GM19099 (cell line): ENCODE results near the gene TMEM259.

Source experiments
- POLR2A ChIP-seq: IDR thresholded peaks from 3 replicates; pipeline ENCODE4 v1.6.1; 2011; ENCODE audit warnings: low read depth; ENCODE audit not compliant: insufficient read length; ENCODE audit errors: extremely low read depth

Gene TMEM259

DNA sequence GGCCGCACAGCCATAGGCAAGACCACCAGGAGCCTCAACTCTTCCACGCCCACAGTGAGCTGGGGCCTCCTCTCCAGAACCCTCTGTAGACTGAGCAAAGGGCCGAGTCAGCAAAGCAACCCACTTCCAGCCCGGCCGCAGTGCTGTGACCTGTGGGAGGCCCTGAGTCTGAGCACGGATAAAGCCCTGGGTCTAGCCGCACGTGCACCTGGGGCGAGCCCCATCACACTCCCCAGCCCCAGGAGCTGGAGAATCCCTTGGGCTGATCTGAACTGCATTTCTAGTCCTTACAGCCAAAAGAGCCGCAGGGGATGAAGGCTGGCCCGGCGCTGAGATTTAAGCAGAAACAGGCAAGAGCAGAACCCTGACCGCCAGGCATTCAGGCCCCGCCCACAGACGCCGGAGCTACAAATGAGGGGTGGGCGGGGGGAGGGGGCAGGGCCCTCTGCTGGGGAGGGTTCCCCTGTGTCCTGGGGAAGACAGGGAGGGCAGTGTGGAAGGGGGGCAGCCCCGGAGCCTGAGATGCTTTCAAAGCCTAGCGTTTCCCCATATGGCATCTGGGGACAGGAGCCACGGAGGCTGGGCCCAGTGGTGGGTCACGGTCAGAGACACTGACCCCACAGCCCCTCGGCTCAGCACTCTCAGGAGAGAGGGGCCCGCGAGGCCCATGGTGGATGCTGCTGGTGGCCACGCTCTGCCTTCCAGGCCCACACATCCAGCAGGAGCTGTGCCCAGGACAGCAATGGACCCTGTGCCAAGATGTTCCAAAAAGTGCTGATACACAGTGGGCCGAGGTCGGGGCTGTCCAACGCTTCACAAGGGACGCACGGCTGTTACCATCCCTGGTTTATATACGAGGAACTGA, 4.9 kb downstream of the TMEM259 start:
- no peak for TF ChIP-seq POLR2A

DNA sequence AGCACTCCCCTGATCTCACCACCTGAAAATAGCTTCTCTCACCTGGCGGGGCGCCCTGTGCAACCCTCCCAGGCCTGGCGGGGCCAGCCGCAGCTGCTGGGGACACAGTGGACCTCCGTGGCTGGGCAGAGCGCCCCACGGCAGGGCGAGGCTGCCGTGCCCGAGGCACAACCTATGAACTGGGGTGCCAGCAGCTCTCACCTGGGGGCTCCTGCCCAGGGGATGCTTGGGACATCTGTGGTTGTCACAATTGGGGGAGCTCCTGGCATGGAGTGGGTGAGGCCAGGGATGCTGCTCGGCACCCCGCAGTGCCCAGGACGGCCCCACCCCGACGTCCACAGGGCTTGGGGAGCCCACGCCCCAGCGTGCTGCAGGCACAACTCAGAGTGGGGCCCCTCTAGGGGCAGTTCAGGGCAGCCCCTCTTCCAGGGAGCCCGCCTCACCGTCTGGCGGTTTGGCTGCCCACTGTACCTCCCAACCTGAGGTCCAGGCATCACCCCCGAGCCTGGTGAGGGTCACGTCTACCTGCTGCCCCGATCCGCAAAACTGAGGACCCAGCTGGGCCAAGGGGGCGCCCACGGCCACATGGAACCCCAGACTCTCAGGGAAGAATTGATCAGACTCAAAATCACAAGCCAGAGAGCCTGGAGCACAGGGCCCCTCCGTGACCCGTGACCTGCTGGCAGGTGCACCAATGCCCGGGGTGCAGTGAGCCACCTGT, 5.7 kb downstream of the TMEM259 start:
- TF ChIP-seq POLR2A, result no peak

GRCh38 chr19:1014161-1015060, 6.5 kb downstream of the TMEM259 start:
- no peak for TF ChIP-seq POLR2A

GRCh38 chr19:1013218-1013617, 7.7 kb downstream of the TMEM259 start:
- peak; percentile 7 for TF ChIP-seq POLR2A

DNA sequence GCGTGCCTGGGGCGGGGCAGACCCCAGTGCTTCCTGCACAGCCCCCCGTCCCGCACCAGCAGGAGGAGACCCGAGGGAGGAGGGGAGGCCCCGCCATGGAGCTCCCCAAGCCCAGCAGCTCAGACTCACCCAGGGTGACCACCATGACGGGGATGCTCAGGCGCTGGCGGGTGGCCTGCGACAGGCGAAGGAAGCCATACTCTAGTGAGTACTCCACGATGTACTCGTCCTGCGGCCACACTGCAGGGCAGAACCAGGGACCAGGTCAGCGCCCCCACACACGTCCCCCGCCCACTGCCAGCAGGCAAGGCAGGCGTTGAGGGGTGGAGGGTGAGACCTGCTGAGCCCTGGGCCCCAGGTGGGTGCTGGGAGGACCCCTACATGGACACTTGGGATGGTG, 8.6 kb downstream of the TMEM259 start:
- no peak for TF ChIP-seq POLR2A

- no peak for TF ChIP-seq POLR2A
Observed at GRCh38 chr19:1011831-1012333, 9.0 kb downstream of the TMEM259 start.

DNA sequence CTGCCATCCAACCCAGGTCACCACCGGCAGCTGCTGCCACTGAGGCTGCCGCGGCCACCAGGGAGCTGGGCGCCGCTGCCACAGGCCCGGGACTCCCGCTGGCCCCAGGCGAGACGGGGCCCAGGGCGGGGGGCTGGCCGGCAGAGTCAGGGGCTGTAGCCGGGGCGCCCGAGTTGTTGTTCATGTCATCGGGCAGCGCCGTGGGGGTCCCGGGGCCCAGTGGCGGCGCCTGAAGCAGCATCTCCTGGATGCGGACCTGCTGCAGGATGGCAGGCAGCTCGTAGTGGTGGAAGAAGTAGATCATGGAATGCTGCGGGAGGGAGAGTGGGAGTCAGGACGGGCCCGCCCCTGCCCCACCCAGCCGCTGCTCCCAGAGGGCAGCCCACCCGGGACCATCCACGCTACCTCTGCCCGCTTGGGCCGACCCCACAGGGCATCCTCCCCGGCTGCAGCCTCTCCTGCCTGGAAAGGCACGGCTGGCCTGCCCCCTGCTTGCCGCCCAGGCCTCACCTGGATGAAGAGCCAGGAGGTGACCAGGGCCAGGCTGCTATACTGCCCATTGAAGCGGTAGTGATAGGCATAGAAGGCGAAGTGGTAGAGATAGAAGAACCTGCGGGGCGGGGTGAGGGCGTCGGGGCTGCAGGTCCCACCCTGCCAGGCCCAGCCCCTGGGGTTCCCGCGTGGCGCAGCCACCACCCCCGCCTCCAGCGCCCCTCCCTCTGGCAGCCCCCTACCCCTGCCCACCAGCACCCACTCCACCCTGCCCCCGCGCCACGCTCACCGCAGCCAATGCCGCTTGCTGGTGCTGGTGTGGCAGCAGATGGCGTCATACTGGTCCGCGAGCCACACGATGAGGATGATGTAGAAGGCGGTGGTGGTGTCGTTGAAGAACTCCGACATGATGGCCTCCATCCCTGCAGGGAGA, 10.1 kb downstream of the TMEM259 start:
- no peak for TF ChIP-seq POLR2A

- no peak for TF ChIP-seq POLR2A
Observed at GRCh38 chr19:1009981-1010538, 10.9 kb downstream of the TMEM259 start.

- TF ChIP-seq POLR2A, result no peak
Observed at GRCh38 chr19:1009041-1009980, 11.6 kb downstream of the TMEM259 start.

DNA sequence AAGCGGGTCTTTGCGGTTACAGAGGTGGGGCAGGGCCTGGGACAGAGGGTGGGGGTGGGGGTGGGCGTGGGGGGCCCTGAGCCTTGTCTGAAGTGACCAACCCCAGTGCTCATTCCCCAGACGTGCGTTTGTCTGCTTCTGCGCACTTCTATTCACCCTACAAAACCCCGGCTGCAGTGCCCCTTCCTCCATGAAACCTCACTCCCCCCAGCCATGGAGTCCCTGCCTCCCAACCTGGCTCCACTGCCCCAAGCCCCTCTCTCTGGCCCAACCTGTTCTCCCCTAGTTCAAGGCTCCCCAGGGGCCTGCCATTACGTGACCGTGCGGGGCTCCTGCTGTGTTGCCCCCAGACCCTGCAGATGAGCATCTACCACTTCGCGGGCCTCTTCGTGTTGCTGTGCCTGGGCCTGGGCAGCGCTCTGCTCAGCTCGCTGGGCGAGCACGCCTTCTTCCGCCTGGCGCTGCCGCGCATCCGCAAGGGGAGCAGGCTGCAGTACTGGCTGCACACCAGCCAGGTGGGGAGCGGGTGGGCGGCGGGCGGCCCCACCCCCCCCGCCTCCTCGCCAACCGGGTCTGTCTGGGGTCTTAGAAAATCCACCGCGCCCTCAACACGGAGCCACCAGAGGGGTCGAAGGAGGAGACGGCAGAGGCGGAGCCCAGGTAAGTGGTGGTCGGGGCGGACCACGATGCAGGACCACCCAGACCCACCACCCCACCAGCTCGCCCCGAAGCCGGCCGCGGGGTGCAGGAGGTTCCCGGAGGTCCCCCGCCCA, 12.5 kb downstream of the TMEM259 start:
- no peak for TF ChIP-seq POLR2A

- TF ChIP-seq POLR2A, result no peak
Observed at GRCh38 chr19:1007399-1008251, 13.3 kb downstream of the TMEM259 start.
